ENCODE results near the gene DTNBP1.

DNA sequence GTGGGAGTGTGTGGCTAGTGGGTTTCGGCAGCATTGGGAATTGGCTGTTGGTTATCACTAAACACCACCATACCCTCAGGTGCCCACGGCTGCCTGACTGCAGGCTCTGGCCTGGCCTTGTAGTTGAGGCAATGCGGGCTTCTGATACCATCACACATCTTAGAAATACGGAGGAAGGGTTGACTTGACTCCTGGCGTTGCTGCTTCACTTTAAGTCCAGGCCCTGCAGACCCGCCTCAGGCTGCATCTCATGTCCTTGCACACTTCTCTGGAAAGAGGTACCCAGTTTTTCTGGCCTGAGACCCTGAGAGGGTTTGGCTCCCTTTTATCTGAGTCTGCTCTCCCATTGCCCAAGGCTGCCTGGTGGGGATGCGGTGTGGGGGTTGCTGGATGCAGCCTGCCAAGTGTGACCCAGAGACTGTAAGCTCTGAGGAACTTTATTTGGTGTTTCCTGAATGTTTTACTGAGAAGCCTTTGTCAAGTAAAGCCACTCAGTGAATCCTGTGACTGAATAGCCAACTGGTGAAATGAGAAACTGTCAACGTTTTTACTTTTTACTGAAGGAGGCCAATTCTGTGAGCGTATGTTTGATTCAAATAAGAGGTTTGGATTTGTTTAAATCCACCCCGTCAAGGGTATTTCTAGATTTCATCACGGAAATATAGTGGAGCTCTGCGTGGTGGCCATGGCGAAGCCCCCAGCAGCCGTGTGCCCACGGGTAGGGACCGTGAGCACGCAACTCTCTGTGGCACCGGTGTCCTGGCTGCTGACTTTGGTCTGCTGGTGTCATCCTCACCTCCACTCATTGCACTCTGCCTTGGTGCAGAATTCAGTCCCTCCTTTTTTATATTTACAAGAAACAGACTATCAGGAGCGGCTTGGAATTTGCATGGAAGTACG, 160.1 kb downstream of the DTNBP1 start:
- TF ChIP-seq, protein P1, sequence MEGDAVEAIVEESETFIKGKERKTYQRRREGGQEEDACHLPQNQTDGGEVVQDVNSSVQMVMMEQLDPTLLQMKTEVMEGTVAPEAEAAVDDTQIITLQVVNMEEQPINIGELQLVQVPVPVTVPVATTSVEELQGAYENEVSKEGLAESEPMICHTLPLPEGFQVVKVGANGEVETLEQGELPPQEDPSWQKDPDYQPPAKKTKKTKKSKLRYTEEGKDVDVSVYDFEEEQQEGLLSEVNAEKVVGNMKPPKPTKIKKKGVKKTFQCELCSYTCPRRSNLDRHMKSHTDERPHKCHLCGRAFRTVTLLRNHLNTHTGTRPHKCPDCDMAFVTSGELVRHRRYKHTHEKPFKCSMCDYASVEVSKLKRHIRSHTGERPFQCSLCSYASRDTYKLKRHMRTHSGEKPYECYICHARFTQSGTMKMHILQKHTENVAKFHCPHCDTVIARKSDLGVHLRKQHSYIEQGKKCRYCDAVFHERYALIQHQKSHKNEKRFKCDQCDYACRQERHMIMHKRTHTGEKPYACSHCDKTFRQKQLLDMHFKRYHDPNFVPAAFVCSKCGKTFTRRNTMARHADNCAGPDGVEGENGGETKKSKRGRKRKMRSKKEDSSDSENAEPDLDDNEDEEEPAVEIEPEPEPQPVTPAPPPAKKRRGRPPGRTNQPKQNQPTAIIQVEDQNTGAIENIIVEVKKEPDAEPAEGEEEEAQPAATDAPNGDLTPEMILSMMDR (IDR thresholded peaks at IDR 0.05) = no peak
- no peak for TF ChIP-seq POLR2A (IDR thresholded peaks at IDR 0.05)

Measured in vagina (tissue), 2 donors.